ENCODE measurements around the gene IL15RA.
"Not testable (repeated sequence)": the region's sequence is repeated elsewhere in the genome, so short reads cannot be mapped to it uniquely, and the experiment has no call there.

Gene IL15RA

GRCh38 chr10:5961405-5962100 lies 15.8 kb downstream of the IL15RA start:
- no peak for DNase-seq (ENCODE audit: extremely low read depth, insufficient read length)
- peaks cover 20% of the 10 kb centered on the region for H3K36me3 ChIP-seq (ENCODE audit: control insufficient read depth, insufficient read depth, low read length)
- no peak overlapping the region for H3K4me3 ChIP-seq (replicated peaks; ENCODE audit: low read depth, low read length)
- no peaks in the 10 kb centered on the region for H3K27me3 ChIP-seq (replicated peaks; ENCODE audit: control insufficient read depth, insufficient read depth, low read length)
- no peak for TF ChIP-seq CTCF (IDR thresholded peaks at IDR 0.05; ENCODE audit: insufficient read depth, low read length, poor library complexity, severe bottlenecking)

- not testable (repeated sequence) for H3K27me3 ChIP-seq (replicated peaks; ENCODE audit: control insufficient read depth, insufficient read depth, low read length); H3K4me3 ChIP-seq (replicated peaks; ENCODE audit: low read depth, low read length); DNase-seq (ENCODE audit: extremely low read depth, insufficient read length)
- H3K36me3 ChIP-seq (ENCODE audit: control insufficient read depth, insufficient read depth, low read length): peaks cover 21% of the 10 kb centered on the region
Observed at GRCh38 chr10:5960973-5961275, 16.4 kb downstream of the IL15RA start.

GRCh38 chr10:5960070-5960972 lies 17.0 kb downstream of the IL15RA start:
- peaks cover 21% of the 10 kb centered on the region for H3K36me3 ChIP-seq (ENCODE audit: control insufficient read depth, insufficient read depth, low read length)
- TF ChIP-seq CTCF (IDR thresholded peaks at IDR 0.05; ENCODE audit: insufficient read depth, low read length, poor library complexity, severe bottlenecking): no peak

GRCh38 chr10:5959581-5960069 lies 17.7 kb downstream of the IL15RA start:
- no peak for DNase-seq (ENCODE audit: extremely low read depth, insufficient read length)
- TF ChIP-seq CTCF (IDR thresholded peaks at IDR 0.05; ENCODE audit: insufficient read depth, low read length, poor library complexity, severe bottlenecking): no peak
- Histone ChIP-seq H3K27me3 (replicated peaks; ENCODE audit: control insufficient read depth, insufficient read depth, low read length) (no peaks in the 10 kb centered on the region), H3K36me3 (ENCODE audit: control insufficient read depth, insufficient read depth, low read length) (peaks cover 21% of the 10 kb centered on the region), H3K4me3 (replicated peaks; ENCODE audit: low read depth, low read length) (no peak overlapping the region)

More at GRCh38 chr10:5960070-5960972, 17.0 kb downstream of the IL15RA start:
- H3K4me3 ChIP-seq (replicated peaks; ENCODE audit: low read depth, low read length): no peak overlapping the region
- no peaks in the 10 kb centered on the region for H3K27me3 ChIP-seq (replicated peaks; ENCODE audit: control insufficient read depth, insufficient read depth, low read length)
- DNase-seq (ENCODE audit: extremely low read depth, insufficient read length): no peak

- DNase-seq (ENCODE audit: extremely low read depth, insufficient read length): no peak
Observed at GRCh38 chr10:5959142-5959541, 18.2 kb downstream of the IL15RA start.

More at GRCh38 chr10:5959142-5959541, 18.2 kb downstream of the IL15RA start:
- Histone ChIP-seq H3K36me3 (ENCODE audit: control insufficient read depth, insufficient read depth, low read length) (peaks cover 21% of the 10 kb centered on the region), H3K27me3 (replicated peaks; ENCODE audit: control insufficient read depth, insufficient read depth, low read length) (no peaks in the 10 kb centered on the region), H3K4me3 (replicated peaks; ENCODE audit: low read depth, low read length) (no peak overlapping the region)
- no peak for TF ChIP-seq CTCF (IDR thresholded peaks at IDR 0.05; ENCODE audit: insufficient read depth, low read length, poor library complexity, severe bottlenecking)

Data from GM06990 (cell line).